Brain microvascular endothelial cell (primary cell): Measurements from ENCODE around the gene CNIH2.

Experiments
- DNase-seq: peaks from one replicate; pipeline ENCODE4 v3.0.0-alpha.2; 2020
- H3K27ac ChIP-seq: fragments of 250-450 bp; sonication (Bioruptor Pico); 2 replicates; pipeline ENCODE4 v1.5.1; 2020; ENCODE audit warnings: mild to moderate bottlenecking, moderate library complexity
- H3K27me3 ChIP-seq: fragments of 250-450 bp; sonication (Bioruptor Pico); replicated peaks from 2 replicates; pipeline ENCODE4 v1.5.1; 2020; ENCODE audit warnings: mild to moderate bottlenecking
- H3K36me3 ChIP-seq: fragments of 250-450 bp; sonication (Bioruptor Pico); replicated peaks from 2 replicates; pipeline ENCODE4 v1.5.1; 2020; ENCODE audit warnings: mild to moderate bottlenecking
- H3K4me3 ChIP-seq: 2 replicates; pipeline ENCODE4 v1.5.1; 2011; ENCODE audit warnings: low read depth, mild to moderate bottlenecking, control low read depth, low read length, moderate library complexity
- in situ Hi-C: cut with HindIII; loops from 2 replicates; pipeline ENCODE4 v1.10.0; 2017; ENCODE audit warnings: low sequenced_read_pairs, low pct_ligation_motif_present
- TF ChIP-seq, protein P1 (sequence below): IDR thresholded peaks from 2 replicates; pipeline ENCODE4 v1.5.1; 2011; ENCODE audit warnings: low read depth, mild to moderate bottlenecking, moderate library complexity, low read length, control low read depth, inconsistent platforms; ENCODE audit errors: missing control alignments

Gene CNIH2

DNA sequence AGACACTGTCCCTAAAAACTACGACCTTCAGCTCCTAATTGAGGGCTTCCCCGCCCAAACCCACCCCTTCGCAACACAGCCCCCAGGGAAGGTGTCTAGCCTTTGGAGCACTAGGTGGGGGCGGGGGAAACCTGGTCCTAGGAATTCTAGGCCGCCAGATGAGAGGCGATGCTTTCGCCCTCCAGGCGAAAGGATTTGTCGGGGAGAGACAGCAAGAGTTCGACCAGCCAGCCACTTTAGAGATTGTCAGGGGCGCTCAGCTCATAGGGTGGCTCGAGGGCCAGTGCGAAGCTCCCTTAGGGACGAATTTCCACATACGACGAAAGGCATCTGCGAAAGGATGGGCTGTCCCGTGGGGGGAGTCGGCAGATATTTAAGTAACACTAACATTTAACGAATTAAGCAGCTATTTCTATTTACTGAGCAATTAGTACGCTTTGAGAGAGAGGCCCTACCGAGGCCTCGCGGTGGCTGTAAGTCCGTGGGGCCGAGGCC is 33.5 kb downstream of the CNIH2 start:
- no peak for DNase-seq
- H3K36me3 ChIP-seq: no peaks in the 10 kb centered on the region
- in situ Hi-C loops: no loop called here
- peak overlapping the region; percentile 66 for H3K4me3 ChIP-seq
- TF ChIP-seq, protein P1, sequence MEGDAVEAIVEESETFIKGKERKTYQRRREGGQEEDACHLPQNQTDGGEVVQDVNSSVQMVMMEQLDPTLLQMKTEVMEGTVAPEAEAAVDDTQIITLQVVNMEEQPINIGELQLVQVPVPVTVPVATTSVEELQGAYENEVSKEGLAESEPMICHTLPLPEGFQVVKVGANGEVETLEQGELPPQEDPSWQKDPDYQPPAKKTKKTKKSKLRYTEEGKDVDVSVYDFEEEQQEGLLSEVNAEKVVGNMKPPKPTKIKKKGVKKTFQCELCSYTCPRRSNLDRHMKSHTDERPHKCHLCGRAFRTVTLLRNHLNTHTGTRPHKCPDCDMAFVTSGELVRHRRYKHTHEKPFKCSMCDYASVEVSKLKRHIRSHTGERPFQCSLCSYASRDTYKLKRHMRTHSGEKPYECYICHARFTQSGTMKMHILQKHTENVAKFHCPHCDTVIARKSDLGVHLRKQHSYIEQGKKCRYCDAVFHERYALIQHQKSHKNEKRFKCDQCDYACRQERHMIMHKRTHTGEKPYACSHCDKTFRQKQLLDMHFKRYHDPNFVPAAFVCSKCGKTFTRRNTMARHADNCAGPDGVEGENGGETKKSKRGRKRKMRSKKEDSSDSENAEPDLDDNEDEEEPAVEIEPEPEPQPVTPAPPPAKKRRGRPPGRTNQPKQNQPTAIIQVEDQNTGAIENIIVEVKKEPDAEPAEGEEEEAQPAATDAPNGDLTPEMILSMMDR: no peak
- H3K27ac ChIP-seq: peak overlapping the region; percentile 57
- H3K27me3 ChIP-seq: no peaks in the 10 kb centered on the region

DNA sequence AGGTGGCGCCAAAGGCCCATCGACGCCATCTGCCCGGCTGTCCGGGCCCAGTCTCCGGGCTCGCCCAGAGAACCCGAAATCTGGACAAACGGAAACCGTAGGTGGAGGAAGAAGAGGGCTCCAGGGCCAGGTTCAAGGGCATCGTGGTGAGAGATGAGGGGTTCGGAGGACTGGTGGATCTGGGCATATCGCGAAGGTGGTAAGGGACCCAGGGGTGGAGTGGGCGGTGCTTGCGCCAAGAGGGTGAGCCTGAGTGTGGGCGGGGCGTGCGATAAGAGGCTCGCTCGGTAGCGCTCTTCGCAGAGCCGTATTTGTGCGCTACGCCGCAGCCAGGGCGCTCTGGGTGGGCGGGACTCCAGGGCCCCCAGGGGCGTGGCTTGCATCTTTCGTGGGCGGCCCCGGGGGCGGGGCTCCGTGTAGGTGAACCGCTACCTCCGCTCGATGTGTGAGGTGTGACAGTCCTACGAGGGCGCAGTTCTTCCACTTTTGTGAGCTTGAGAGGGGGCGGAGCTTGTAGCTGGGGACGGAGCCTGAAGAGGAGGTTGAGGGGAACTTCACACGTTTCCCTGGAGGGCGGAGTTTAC is 34.1 kb downstream of the CNIH2 start:
- Histone ChIP-seq H3K36me3 (no peaks in the 10 kb centered on the region), H3K27me3 (no peaks in the 10 kb centered on the region), H3K27ac (peak overlapping the region; percentile 57), H3K4me3 (peak overlapping the region; percentile 66)
- peak; percentile 84 for DNase-seq
- TF ChIP-seq, protein P1: peak; percentile 97
- in situ Hi-C loops: no loop called here

DNA sequence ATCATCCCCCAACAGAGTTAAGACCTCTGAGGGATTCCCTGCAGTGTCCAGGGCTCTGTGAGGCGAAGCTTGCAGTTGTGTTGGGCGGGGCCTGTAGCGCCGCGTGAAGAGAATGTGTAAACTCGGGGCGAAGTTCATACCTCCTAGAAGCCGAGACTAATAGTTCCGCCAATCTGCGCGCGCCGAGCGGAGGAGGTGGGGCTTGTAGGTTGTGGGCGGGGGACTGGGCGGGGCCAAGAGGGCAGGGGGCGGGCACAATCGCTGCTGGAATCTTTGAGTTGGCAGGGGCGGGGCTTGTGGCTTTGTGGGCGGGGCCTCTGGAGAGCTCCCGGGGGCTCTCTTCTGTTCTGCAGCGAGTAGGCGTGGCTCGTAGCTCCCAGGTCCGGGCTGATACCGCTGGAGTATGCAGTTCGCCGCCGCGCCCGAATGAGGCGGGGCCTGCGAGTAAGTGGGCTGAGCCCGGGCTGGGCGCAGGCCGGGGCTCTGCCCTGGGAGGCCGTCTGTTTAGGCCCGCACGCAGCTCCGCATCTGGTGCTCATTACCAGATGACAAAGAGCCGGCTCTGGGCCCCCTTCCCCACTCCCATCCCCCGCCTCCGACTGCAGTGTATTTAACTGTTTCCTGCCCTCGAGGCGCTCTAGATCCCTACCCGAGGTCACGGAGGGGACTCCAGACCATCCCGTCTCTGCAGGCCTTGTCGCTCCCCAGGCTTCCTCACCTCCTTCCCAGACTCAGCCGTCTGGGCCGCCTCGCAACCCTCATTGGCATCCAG is 34.8 kb downstream of the CNIH2 start:
- peak; percentile 99 for DNase-seq
- in situ Hi-C loops: no loop called here

DNA sequence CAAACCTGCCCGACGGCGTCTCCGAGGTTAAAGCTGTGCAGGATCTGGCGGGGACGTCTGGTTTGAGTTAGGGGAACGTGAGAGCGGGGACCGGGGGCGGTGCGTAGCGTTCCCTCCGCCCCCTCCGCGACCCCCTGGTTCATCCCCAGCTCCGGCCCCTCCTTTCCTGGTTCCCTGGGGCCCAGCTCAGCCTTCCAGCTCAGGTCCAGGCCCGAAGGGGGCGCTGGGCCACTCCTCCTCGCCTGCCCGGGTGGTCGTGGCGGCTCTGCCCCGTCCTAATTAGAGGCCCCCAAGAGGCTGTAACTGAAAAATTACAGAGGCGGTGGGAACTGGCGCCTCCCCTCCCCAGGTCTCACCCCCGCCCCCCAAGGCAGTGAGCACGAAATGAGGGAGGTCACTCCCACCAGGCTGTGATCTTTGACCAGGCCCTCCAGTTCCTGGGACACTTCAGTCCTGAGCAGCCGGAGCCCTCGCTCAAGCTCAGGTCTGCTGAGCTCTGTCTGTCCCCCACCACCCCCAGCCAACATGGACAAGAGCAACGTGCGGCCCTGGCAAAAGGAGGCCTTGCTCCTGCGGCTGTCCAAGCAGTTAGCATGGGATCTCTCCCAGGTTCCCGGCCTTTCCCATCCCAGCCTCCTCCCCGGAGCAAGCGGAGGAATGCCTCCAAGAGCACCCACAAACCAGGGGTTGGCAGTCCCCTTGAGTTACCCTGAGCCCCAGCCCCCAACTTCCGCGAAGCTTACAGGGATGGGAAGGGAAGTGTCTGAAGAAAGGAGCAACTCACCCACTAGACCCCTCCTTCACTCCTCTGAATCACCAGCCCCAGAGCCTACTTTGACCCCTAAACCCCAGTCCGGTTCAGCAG is 35.6 kb downstream of the CNIH2 start:
- Histone ChIP-seq H3K27me3 (no peaks in the 10 kb centered on the region), H3K27ac (peak overlapping the region; percentile 97), H3K4me3 (peak overlapping the region; percentile 54), H3K36me3 (no peaks in the 10 kb centered on the region)
- no peak for DNase-seq
- TF ChIP-seq, protein P1: peak; percentile 58
- in situ Hi-C loops: no loop called here

More for the DNA sequence above, 34.8 kb downstream of the CNIH2 start:
- H3K27ac ChIP-seq: peak overlapping the region; percentile 97
- H3K4me3 ChIP-seq: peak overlapping the region; percentile 66
- no peaks in the 10 kb centered on the region for H3K36me3 ChIP-seq
- no peaks in the 10 kb centered on the region for H3K27me3 ChIP-seq
- TF ChIP-seq, protein P1: no peak

DNA sequence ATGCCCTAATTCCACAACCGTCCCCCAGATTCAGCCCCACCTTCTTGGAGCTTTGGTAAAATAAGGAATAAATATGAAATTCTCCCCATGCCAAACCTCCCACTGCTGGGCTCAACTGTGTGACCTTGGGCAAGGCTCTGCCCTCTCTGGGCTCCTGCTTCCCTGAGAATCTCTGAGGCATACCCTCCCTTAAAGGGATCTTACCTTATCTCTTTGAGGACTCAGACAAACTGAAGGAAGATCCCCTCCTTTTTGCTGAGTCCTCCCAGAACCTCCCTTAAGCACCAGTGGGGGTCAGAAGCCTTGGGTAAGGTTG is 36.2 kb downstream of the CNIH2 start:
- peak overlapping the region; percentile 54 for H3K4me3 ChIP-seq
- H3K27ac ChIP-seq: peak overlapping the region; percentile 97
- in situ Hi-C loops: no loop called here
- TF ChIP-seq, protein P1: no peak
- H3K27me3 ChIP-seq: no peaks in the 10 kb centered on the region
- no peaks in the 10 kb centered on the region for H3K36me3 ChIP-seq
- DNase-seq: no peak
